Activated CD4-positive, alpha-beta T cell treated with anti-CD3 and anti-CD28 coated beads for 4 hours (primary cell): ENCODE measurements around the gene TMEM145.

Source experiments
- DNase-seq, 2 donors: peaks; one replicate each; pipeline ENCODE4 v3.0.0-alpha.2; 2020

Gene TMEM145

DNA sequence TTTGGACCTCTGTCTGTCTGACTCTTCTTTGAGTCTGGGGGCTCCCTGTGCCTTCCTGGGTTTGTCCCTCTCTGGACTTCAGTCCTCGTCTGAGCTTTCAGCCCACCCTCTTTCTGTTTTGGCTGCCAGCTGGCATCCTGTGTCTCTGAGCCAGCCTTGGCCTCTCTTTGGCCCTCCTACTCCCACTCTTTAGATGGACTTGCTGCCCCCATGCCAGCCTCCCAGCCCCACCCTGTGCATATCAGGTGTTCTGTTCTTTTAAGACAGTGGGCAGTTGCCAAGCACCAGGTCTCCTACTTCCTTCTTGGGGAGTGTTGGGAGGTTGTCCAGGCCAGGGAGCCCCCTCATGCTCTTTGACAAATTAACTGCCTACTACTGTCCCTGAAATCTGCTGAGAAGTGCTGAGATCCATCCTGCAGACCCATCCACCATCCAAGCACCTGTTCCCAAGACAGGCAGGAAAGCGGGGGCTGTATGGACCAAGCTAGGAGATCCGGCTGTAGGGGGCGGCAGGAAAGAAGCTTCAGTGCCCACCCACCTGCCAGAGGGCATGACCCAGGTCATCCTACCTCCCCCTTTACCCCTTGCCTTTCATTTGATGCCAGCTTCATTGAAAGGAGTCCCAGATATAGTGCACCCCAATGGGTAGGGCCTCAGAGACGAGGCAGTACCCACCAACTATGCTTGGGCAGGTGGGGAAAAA lies 34.5 kb upstream of the TMEM145 start:
- DNase-seq = no peak

DNA sequence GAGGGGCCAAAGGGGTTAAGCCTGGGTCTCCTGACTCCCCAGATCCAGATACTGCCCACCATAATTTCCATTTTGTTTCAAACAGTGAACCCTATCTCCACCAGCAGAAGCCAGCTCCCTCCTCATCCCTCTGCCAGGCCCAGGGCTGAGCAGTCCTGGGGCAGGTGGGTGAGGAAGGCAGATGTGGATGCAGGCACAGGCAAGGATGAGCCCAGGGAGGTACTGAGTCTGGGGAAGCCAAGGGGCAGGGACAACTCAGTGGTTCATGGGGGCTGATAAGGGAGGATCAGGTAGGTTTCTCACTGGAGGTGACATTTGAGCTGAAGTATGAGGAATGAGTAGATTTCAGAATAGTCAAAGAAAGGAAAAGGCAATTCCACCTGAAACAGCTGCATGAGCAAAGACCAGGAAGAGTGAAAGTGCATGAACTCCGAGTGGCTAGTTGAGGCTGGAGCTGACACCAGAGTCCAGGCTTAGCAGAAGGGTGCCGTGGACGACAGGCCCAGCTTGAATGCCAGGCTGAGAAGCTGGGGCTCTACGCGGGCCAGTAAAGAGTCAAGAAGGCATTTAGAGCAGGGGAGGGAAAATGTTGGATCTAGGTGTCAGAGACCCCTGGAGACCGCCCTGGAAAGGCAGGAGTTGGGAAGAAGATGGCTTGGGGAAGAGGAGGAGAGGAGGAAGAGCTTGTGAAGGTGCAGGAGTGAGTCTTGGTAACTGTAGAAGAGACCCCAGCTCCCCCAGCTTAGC lies 33.8 kb upstream of the TMEM145 start:
- DNase-seq = no peak

GRCh38 chr19:42279902-42280814 lies 33.0 kb upstream of the TMEM145 start:
- peak; percentile 80 to 81 for DNase-seq

GRCh38 chr19:42280815-42281145 lies 32.3 kb upstream of the TMEM145 start:
- no peak for DNase-seq

DNA sequence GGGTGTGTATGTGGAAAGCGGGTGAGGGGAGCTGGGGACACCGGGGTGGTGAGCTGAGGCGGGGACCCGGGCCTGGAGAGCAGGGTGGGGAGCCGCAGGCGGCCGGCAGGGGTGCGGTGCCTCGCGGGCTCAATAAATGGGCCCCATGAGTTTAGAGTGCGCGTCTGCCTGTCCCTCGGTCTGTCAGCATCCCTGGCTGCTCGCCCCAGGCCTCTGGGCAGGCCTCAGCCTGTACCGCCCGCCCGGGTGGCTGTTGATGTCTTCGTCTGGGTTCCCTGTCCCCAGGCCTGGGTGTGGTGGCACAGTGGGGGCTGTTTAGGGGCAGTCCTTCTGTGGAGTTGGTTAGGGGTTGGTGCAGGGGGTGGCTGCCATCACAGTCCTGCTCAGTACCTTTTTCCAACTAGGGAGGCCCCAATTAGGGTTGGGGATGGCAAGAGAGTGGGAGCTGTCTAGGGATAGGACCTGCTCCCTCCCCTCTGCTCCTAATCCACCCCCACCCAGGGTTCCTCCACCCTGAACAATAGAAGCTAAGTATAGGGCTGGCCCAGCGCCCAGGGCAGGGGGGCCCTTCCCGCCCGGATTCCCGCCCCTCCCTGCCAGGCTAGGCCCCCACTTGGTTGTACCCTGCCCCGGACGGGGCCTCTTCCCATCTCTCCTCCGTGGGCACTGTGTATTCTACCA lies 31.8 kb upstream of the TMEM145 start:
- DNase-seq = no peak

GRCh38 chr19:42281827-42282762 lies 31.0 kb upstream of the TMEM145 start:
- DNase-seq = no peak

DNA sequence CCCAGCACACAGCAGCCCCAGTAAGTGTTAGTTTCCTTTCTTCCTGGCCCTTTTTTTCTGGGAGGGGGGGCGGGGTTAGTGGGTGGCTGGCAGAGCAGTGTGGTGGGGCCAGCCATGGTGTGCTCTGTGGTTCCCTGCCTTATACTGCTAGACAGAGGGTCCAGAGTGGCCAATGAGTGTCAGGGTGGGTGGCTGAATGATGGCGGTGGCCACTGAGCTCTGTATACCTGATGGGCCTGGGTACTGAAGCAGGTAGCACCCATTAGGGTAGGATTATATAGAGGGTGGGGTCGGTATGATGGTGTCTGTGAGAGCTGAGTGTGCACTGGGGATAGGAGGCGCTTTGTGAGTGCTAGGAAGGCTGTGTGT lies 30.3 kb upstream of the TMEM145 start:
- no peak for DNase-seq

DNA sequence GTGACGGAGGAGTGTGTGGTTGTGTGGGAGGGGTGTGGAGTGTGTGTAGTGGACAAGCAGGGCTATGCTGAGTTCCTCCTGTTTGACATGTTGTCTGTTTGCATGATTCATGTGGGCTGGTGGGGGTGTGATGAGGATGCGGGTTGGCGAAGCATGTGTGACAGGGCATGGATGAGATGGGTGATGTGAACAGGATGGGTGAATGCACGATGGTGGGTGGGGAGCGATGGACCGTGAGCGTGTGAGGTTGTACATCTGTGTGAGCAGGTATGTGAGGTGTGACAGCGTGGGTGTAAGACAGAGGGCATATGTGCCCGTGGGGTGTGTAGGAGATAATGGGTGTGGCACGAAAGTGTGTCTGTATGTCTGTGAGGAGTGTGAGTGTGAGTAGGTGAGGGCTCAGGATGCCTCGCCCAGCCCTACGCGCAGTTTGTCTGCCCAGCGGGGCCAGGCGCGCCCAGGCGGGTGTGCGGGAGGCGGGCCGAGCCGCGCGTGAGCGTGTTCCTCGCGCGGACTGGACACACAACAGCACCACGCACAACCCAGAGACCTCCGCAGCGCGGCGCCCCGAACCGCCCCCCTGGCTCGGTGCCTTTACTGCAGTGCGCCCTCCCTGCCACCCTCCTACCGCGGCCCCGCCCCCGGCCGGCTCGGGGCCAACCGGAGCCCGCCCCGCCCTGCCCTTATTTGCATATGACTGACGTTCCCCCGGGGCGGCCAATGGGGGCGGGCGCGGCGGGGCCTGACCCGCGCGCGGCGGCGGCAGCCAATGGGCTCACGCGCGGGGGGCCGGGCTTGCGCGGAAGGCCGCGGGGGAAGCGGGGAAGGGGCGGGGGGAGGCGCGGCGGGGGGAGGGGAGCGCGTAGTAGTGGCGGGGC lies 29.7 kb upstream of the TMEM145 start:
- DNase-seq = peak; percentile 95 to 96

DNA sequence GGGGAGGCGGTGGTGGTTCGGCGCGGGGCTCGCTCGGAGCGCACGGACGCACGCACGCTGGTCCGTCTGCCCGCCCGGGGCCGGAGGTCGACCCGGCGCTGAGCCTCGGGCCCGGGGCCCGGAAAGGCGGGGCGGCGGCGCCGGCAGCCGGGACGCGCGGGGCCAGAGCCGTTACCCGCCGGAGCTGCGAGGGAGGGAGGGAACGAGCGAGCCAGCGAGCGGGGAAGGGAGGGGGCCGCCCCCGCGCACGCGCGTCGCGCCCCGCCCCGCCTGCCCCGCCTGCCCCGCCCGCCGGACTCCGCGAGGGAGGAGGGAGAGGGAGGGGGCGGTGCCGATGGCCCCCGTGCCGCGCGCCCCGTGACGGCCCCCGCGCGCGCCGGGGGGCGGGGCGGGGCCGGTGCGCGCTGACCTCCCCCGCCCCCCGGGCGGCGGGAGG lies 29.0 kb upstream of the TMEM145 start:
- DNase-seq = peak; percentile 74 to 86

DNA sequence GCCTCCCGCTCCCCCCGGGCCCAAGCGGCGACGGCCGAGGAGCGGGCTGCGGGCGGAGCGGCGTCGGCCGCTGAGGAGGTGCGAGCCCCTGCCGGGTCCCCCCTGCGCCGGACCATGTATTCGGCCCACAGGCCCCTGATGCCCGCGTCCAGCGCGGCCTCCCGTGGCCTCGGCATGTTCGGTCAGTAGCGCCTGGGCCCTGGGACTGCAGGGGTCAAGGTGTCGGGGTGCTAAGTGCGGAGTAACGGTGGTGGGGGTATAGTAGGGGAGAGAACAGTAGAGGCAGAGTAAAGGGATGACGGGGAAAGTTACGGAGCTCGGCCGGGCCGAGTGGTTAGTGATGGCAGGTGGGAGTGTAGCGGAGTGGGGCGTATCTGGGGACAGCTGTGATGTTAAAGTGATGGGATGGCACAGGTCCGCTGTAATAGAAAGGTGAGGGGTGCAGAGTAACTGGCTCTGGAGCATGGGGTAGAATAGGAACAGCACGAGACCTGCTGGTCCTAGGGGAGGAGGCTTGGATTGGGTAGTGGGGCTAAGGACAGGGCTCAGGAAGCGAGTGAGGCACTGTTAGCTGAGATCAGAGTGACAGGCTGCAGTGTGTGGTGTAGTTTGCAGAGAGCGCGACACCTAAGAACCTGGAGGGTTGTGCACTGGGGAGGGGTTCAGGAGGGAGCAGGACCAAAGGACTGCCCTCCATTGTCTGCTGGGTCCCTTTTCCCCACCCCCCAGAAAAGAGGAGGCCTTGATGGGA lies 28.3 kb upstream of the TMEM145 start:
- no peak for DNase-seq

- DNase-seq = no peak
Observed at GRCh38 chr19:42285541-42285941, 27.6 kb upstream of the TMEM145 start.

GRCh38 chr19:42285988-42286348 lies 27.1 kb upstream of the TMEM145 start:
- DNase-seq = no peak

DNA sequence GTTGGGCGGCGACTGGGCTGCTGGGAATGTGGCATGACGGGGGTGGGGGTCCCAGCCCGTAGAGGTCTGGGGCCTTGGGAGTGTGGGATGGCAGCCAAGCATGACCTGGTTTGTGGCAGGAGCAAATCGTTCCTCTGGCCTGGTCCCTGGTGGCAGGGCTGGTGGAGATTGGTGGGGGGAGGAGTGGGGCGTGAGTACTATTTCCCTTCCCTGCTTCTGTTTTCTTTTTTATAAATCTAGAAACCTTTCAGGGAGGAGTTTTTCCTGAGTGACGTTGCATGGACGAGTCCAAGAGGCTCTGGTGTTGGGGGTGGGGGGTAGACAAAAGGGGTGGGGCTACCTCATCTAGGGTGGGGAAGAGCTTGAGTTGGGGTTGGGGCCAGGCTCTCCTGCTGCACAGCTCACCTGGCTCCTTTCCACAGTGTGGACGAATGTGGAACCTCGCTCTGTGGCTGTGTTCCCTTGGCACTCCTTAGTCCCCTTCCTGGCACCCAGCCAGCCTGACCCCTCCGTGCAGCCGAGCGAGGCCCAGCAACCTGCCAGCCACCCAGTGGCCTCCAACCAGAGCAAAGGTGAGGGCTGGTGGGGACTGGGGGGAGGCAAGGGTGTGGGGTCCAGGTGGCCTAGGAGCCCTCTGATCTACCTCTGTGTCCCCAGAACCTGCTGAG lies 26.6 kb upstream of the TMEM145 start:
- no peak for DNase-seq

GRCh38 chr19:42287017-42287826 lies 25.9 kb upstream of the TMEM145 start:
- no peak for DNase-seq

DNA sequence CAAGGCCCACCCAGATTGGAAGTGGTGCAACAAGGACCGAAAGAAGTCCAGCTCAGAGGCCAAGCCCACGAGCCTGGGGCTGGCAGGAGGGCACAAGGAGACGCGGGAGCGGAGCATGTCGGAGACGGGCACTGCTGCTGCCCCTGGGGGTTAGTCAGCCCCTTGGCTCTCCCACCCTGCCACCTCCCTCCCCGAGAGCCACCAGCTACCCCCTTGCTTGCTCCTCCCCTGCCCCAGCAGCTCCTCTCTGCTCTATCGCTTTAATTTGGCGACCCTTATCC lies 25.3 kb upstream of the TMEM145 start:
- DNase-seq = no peak

GRCh38 chr19:42288387-42288786 lies 24.7 kb upstream of the TMEM145 start:
- no peak for DNase-seq

DNA sequence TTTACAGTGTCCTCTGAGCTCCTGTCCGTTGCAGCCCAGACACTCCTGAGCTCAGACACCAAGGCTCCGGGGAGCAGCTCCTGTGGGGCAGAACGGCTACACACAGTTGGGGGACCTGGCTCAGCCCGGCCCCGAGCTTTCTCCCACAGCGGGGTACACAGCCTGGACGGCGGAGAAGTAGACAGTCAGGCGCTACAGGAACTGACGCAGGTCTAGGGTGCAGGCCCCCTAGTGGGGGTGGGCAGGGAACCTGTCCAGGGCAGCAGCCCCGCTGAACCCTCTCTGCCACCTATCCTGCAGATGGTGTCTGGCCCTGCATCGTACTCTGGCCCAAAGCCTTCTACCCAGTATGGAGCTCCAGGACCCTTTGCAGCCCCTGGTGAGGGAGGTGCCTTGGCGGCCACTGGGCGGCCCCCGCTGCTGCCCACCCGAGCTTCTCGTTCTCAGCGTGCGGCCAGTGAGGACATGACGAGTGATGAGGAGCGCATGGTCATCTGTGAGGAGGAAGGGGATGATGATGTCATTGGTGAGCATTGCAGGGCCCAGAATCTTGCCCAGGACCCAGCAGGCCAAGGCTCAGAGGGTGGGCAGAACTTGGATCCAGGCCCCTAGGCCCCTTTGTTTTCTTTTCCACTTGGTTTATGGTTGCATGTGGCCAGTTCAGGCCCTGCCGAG lies 24.1 kb upstream of the TMEM145 start:
- no peak for DNase-seq

GRCh38 chr19:42289556-42290041 lies 23.5 kb upstream of the TMEM145 start:
- DNase-seq = no peak
